IMR-90 (cell line): ENCODE data around the gene DCUN1D3. TPM values are rescaled to one million over a fixed set of nuclear protein-coding genes. Genes with fewer than 3 reads are reported as not detected.

Experiments
- ATAC-seq: fragments of 200-7000 bp; cut with Tn5 transposase; 2 replicates; pipeline ENCODE4 v1.9.1; 2020; ENCODE audit warnings: low read depth, mild to moderate bottlenecking, moderate library complexity
- BruUV-seq: library from RNA; stranded (reverse); fragments of 400-500 nt; replicated peaks from 2 replicates; lab custom pipeline; 2021; lab: Mats Ljungman, UMichigan
- CTCF ChIA-PET: fragments of 300-600 bp; formaldehyde crosslinking; extraction: SDS; loops from one replicate; lab custom pipeline; 2021; ENCODE audit warnings: antibody characterized with exemption; lab: Yijun Ruan, JAX
- POLR2A ChIA-PET: fragments of 300-600 bp; sonication (Branson Sonifier 250); formaldehyde crosslinking; loops from one replicate; lab custom pipeline; 2022; ENCODE audit warnings: antibody characterized with exemption; ENCODE audit not compliant: unreplicated experiment; lab: Charles Lee
- DNase-seq: peaks from one replicate; pipeline ENCODE4 v3.0.0; 2013
- H2AFZ ChIP-seq: replicated peaks from 2 replicates; pipeline ENCODE3; 2013; ENCODE audit warnings: low read length, mild to moderate bottlenecking; ENCODE audit not compliant: poor library complexity
- H2AK5ac ChIP-seq: 2 replicates; pipeline ENCODE4 v1.6.1; 2013; ENCODE audit warnings: low read depth, low read length, inconsistent platforms
- H2AK9ac ChIP-seq: replicated peaks from 2 replicates; pipeline ENCODE3; 2013; ENCODE audit warnings: mild to moderate bottlenecking, low read depth, low read length, moderate library complexity; ENCODE audit not compliant: poor library complexity
- H2BK120ac ChIP-seq: 2 replicates; pipeline ENCODE4 v1.6.1; 2013; ENCODE audit warnings: low read depth, low read length, inconsistent platforms
- H2BK15ac ChIP-seq: 3 replicates; pipeline ENCODE4 v1.6.1; 2013; ENCODE audit warnings: low read depth, low read length, inconsistent platforms
- H2BK20ac ChIP-seq: 2 replicates; pipeline ENCODE4 v1.6.1; 2013; ENCODE audit warnings: low read depth, mild to moderate bottlenecking, inconsistent platforms, low read length, moderate library complexity
- H2BK5ac ChIP-seq: 2 replicates; pipeline ENCODE4 v1.6.1; 2013; ENCODE audit warnings: mild to moderate bottlenecking, low read depth, low read length, inconsistent platforms; ENCODE audit not compliant: poor library complexity, severe bottlenecking
- H3K14ac ChIP-seq: replicated peaks from 2 replicates; pipeline ENCODE4 v1.6.1; 2013; ENCODE audit warnings: low read depth, low read length, inconsistent platforms
- H3K18ac ChIP-seq: 2 replicates; pipeline ENCODE4 v1.6.1; 2013; ENCODE audit warnings: low read depth, low read length, control low read depth
- H3K23ac ChIP-seq: 2 replicates; pipeline ENCODE4 v1.6.1; 2013; ENCODE audit warnings: low read depth, low read length, inconsistent platforms
- H3K27ac ChIP-seq: 2 replicates; pipeline ENCODE4 v1.5.1; 2013; ENCODE audit warnings: mild to moderate bottlenecking, control low read depth, low read length; ENCODE audit not compliant: insufficient read depth
- H3K27me3 ChIP-seq: 2 replicates; pipeline ENCODE4 v1.6.1; 2013; ENCODE audit warnings: low read length; ENCODE audit not compliant: control insufficient read depth, insufficient read depth
- H3K36me3 ChIP-seq: 2 replicates; pipeline ENCODE4 v1.6.1; 2013; ENCODE audit warnings: low read length, mixed read lengths; ENCODE audit not compliant: control insufficient read depth, insufficient read depth
- H3K4ac ChIP-seq: 2 replicates; pipeline ENCODE4 v1.6.1; 2013; ENCODE audit warnings: low read depth, low read length, inconsistent platforms
- H3K4me1 ChIP-seq: 2 replicates; pipeline ENCODE4 v1.6.1; 2013; ENCODE audit warnings: low read length, mixed read lengths; ENCODE audit not compliant: control insufficient read depth, insufficient read depth
- H3K4me2 ChIP-seq: 2 replicates; pipeline ENCODE4 v1.6.1; 2013; ENCODE audit warnings: low read depth, mild to moderate bottlenecking, control low read depth, low read length, moderate library complexity
- H3K4me3 ChIP-seq: 2 replicates; pipeline ENCODE4 v1.5.1; 2013; ENCODE audit warnings: low read depth, mild to moderate bottlenecking, control low read depth, low read length, moderate library complexity; ENCODE audit not compliant: insufficient read depth
- H3K56ac ChIP-seq: 2 replicates; pipeline ENCODE4 v1.6.1; 2013; ENCODE audit warnings: low read length, inconsistent platforms; ENCODE audit not compliant: insufficient read depth; ENCODE audit errors: extremely low read depth
- H3K79me1 ChIP-seq, 2 experiments: 2 replicates each; pipeline ENCODE4 v1.6.1; 2013; ENCODE audit warnings: low read length in 2 of 2, inconsistent platforms in 1 of 2, low read depth in 1 of 2
- H3K9ac ChIP-seq: 2 replicates; pipeline ENCODE4 v1.6.1; 2013; ENCODE audit warnings: low read depth, low read length, control low read depth
- H3K9me1 ChIP-seq: 2 replicates; pipeline ENCODE4 v1.6.1; 2013; ENCODE audit warnings: low read length, inconsistent platforms; ENCODE audit not compliant: insufficient read depth
- H3K9me3 ChIP-seq: 2 replicates; pipeline ENCODE4 v1.6.1; 2013; ENCODE audit warnings: low read length; ENCODE audit not compliant: control insufficient read depth, insufficient read depth
- H4K20me1 ChIP-seq: 2 replicates; pipeline ENCODE4 v1.6.1; 2013; ENCODE audit warnings: low read length, inconsistent platforms; ENCODE audit not compliant: insufficient read depth
- H4K5ac ChIP-seq: 2 replicates; pipeline ENCODE4 v1.6.1; 2013; ENCODE audit warnings: mild to moderate bottlenecking, low read depth, low read length, control low read depth
- H4K8ac ChIP-seq, 2 experiments: 2 replicates each; pipeline ENCODE4 v1.6.1; 2013; ENCODE audit warnings: low read depth in 2 of 2, low read length in 2 of 2, control low read depth in 1 of 2, inconsistent platforms in 1 of 2
- H4K91ac ChIP-seq: 2 replicates; pipeline ENCODE4 v1.6.1; 2013; ENCODE audit warnings: low read depth, low read length, inconsistent platforms; ENCODE audit not compliant: insufficient read depth
- CEBPB ChIP-seq: IDR thresholded peaks from 2 replicates; pipeline ENCODE4 v1.6.1; 2012; ENCODE audit warnings: low read depth, low read length, improper control_type of control experiment
- CHD1 ChIP-seq: IDR thresholded peaks from 2 replicates; pipeline ENCODE4 v1.6.1; 2012; ENCODE audit warnings: low read depth, low read length, improper control_type of control experiment
- ELK1 ChIP-seq: fragments of 150-350 bp; IDR thresholded peaks from 2 replicates; pipeline ENCODE4 v1.6.1; 2016; ENCODE audit warnings: low read depth, mild to moderate bottlenecking, low read length, moderate library complexity, borderline replicate concordance
- MXI1 ChIP-seq: IDR thresholded peaks from 2 replicates; pipeline ENCODE4 v1.6.1; 2012; ENCODE audit warnings: low read depth, mild to moderate bottlenecking, low read length, moderate library complexity, borderline replicate concordance
- POLR2A ChIP-seq: IDR thresholded peaks from 2 replicates; pipeline ENCODE4 v1.6.1; 2012; ENCODE audit warnings: mild to moderate bottlenecking, low read depth, low read length
- RFX5 ChIP-seq: IDR thresholded peaks from 2 replicates; pipeline ENCODE4 v1.8.0; 2012; ENCODE audit warnings: low read depth, mild to moderate bottlenecking, low read length, moderate library complexity
- SMC3 ChIP-seq: fragments of 150-350 bp; IDR thresholded peaks from 2 replicates; pipeline ENCODE4 v1.6.1; 2016; ENCODE audit warnings: low read depth, mild to moderate bottlenecking, antibody characterized with exemption, low read length, moderate library complexity
- USF2 ChIP-seq: fragments of 150-350 bp; IDR thresholded peaks from 2 replicates; pipeline ENCODE4 v1.6.1; 2017; ENCODE audit warnings: mild to moderate bottlenecking, antibody characterized with exemption, low read length, low read depth
- WGBS, 2 experiments: methylation state at CpG; one replicate each; pipeline versions ENCODE4 v1.1.5 to v1.1.7; 2013; ENCODE audit warnings: missing lambda C conversion rate in 2 of 2; ENCODE audit not compliant: insufficient read length in 1 of 2; ENCODE audit errors: extremely low coverage in 2 of 2; 5-methylcytosine and 5-hydroxymethylcytosine counted together
- dilution Hi-C: fragments of 300-500 bp; cut with HindIII; formaldehyde crosslinking; loops from one replicate; pipeline ENCODE4 v1.14.3; 2018; ENCODE audit warnings: low sequenced_read_pairs; ENCODE audit not compliant: unreplicated experiment
- in situ Hi-C: fragments of 300-500 bp; cut with MboI; formaldehyde crosslinking; loops from 3 replicates; pipeline ENCODE4 v1.14.3; 2019; ENCODE audit warnings: low sequenced_read_pairs, inconsistent platforms, mixed read lengths
- intact Hi-C: fragments of 100-400 bp; cut with micrococcal nuclease; formaldehyde crosslinking; loops from 2 replicates; pipeline ENCODE4 v1.10.0; 2022
- polyA plus RNA-seq, 3 experiments: library from polyadenylated mRNA; depleted of rRNA; stranded (reverse); fragments of >200 nt; gene quantifications; 2 replicates each; pipeline ENCODE4 v1.2.3, GENCODE V29; 2012; ENCODE audit warnings: low replicate concordance in 1 of 3
- total RNA-seq: library from RNA; depleted of rRNA; stranded (reverse); fragments of >200 nt; gene quantifications from 2 replicates; pipeline ENCODE4 v1.2.3, GENCODE V29; 2012

DCUN1D3 gene
- total and polyA plus RNA-seq, 2 of the 4 experiments (the other 2 are of a cell fraction), result 8.1 to 42.3 TPM

- H2BK20ac ChIP-seq, result no peak overlapping the region
- ChIA-PET CTCF (interaction anchor here (1.4 kb wide), 1 partner anchor 18 kb away, joined by 4 read pairs; no protein-coding TSS in a partner anchor), POLR2A (no interaction called here)
- H4K8ac ChIP-seq, result no peak overlapping the region
- no peak overlapping the region for H2BK5ac ChIP-seq
- DNase-seq, result no peak
- H4K20me1 ChIP-seq, result peaks cover 56% of the 10 kb centered on the region; the same call in 1 of the 2 replicates
- dilution Hi-C loops (no loop called here), intact Hi-C loops (loop anchor here (2.0 kb wide), 1 partner anchor 17 kb away; no protein-coding TSS in a partner anchor), in situ Hi-C loops (no loop called here)
- ATAC-seq, result no peak
- no CpG with 5 or more reads among the region's 5 CpGs for WGBS, 2 experiments
- H3K36me3 ChIP-seq, result no peaks in the 10 kb centered on the region
- no peak overlapping the region for H3K23ac ChIP-seq
- H3K9me3 ChIP-seq, result no peaks in the 10 kb centered on the region
- TF ChIP-seq CHD1 (no peak), SMC3 (no peak), RFX5 (no peak), CEBPB (peak; percentile 63; the same call in 1 of the 2 replicates), USF2 (no peak), MXI1 (no peak), POLR2A (no peak), ELK1 (no peak)
- H2AK5ac ChIP-seq, result no peak overlapping the region
- no peak overlapping the region for H3K4ac ChIP-seq
- H4K91ac ChIP-seq, result no peak overlapping the region
- no peak overlapping the region for H3K4me3 ChIP-seq
- H3K27me3 ChIP-seq, result no peaks in the 10 kb centered on the region
- no peak overlapping the region for H3K27ac ChIP-seq
- H3K4me1 ChIP-seq, result peaks cover 19% of the 10 kb centered on the region
- no peak overlapping the region for H2BK15ac ChIP-seq
- no peak overlapping the region for H2AK9ac ChIP-seq
- H3K79me1 ChIP-seq, result peaks cover 12 to 84% of the 10 kb centered on the region in 2 experiments
- no peak overlapping the region for H3K14ac ChIP-seq
- peaks cover 26% of the 10 kb centered on the region for H3K9me1 ChIP-seq
- no TSS peak for BruUV-seq
- H3K4me2 ChIP-seq, result peak overlapping the region; percentile 11; the same call in 1 of the 2 replicates
- no peak overlapping the region for H2AFZ ChIP-seq
- H3K56ac ChIP-seq, result no peak overlapping the region
- no peak overlapping the region for H3K9ac ChIP-seq
- no peak overlapping the region for H4K5ac ChIP-seq
- no peak overlapping the region for H2BK120ac ChIP-seq
- H3K18ac ChIP-seq, result peak overlapping the region; percentile 36; the same call in 1 of the 2 replicates
These were observed 16.5 kb downstream of the DCUN1D3 start for GRCh38 chr16:20883554-20884239.
